H9 (cell line): ENCODE data around the gene ZNF212. TPM values are rescaled to one million over a fixed set of nuclear protein-coding genes. Genes with fewer than 3 reads are reported as not detected.

ENCODE experiments used
- DNase-seq: peaks from one replicate; pipeline ENCODE4 v3.0.0-alpha.2; 2017
- H2AFZ ChIP-seq: one replicate; pipeline ENCODE4 v1.6.1; 2013; ENCODE audit warnings: mild to moderate bottlenecking, low read length, control low read depth, moderate library complexity
- H2AK5ac ChIP-seq: 2 replicates; pipeline ENCODE4 v1.6.1; 2013; ENCODE audit warnings: low read length, control low read depth, mixed read lengths; ENCODE audit not compliant: insufficient read length
- H2BK120ac ChIP-seq: one replicate; pipeline ENCODE4 v1.6.1; 2013; ENCODE audit warnings: low read depth, mild to moderate bottlenecking, low read length, control low read depth, inconsistent platforms; ENCODE audit not compliant: poor library complexity, severe bottlenecking
- H2BK12ac ChIP-seq: 2 replicates; pipeline ENCODE4 v1.6.1; 2013; ENCODE audit warnings: low read length, control low read depth, mixed read lengths, low read depth; ENCODE audit not compliant: insufficient read length
- H2BK15ac ChIP-seq: 2 replicates; pipeline ENCODE4 v1.6.1; 2013; ENCODE audit warnings: low read depth, low read length, control low read depth
- H2BK20ac ChIP-seq: one replicate; pipeline ENCODE4 v1.6.1; 2013; ENCODE audit warnings: low read depth, mild to moderate bottlenecking, low read length, control low read depth, inconsistent platforms; ENCODE audit not compliant: poor library complexity, severe bottlenecking
- H2BK5ac ChIP-seq: 2 replicates; pipeline ENCODE4 v1.6.1; 2013; ENCODE audit warnings: low read length, control low read depth, mixed read lengths; ENCODE audit not compliant: insufficient read length
- H3K14ac ChIP-seq: 2 replicates; pipeline ENCODE4 v1.6.1; 2013; ENCODE audit warnings: low read length, control low read depth; ENCODE audit not compliant: insufficient read depth
- H3K18ac ChIP-seq: 2 replicates; pipeline ENCODE4 v1.6.1; 2013; ENCODE audit warnings: low read depth, mild to moderate bottlenecking, mixed read lengths, low read length, control low read depth; ENCODE audit not compliant: insufficient read length
- H3K23ac ChIP-seq: 2 replicates; pipeline ENCODE4 v1.6.1; 2013; ENCODE audit warnings: low read length, control low read depth, mixed read lengths, low read depth; ENCODE audit not compliant: insufficient read length
- H3K23me2 ChIP-seq: 2 replicates; pipeline ENCODE4 v1.6.1; 2013; ENCODE audit warnings: low read depth, mild to moderate bottlenecking, mixed read lengths, low read length, control low read depth; ENCODE audit not compliant: insufficient read length, poor library complexity, severe bottlenecking
- H3K27ac ChIP-seq: 2 replicates; pipeline ENCODE4 v1.5.1; 2013; ENCODE audit warnings: low read length, control low read depth, mixed read lengths, low read depth; ENCODE audit not compliant: insufficient read length
- H3K27me3 ChIP-seq: 2 replicates; pipeline ENCODE4 v1.6.1; 2013; ENCODE audit warnings: low read length, control low read depth, inconsistent platforms; ENCODE audit not compliant: insufficient read depth
- H3K4ac ChIP-seq: 2 replicates; pipeline ENCODE4 v1.6.1; 2013; ENCODE audit warnings: low read depth, mild to moderate bottlenecking, control low read depth, inconsistent platforms, low read length, moderate library complexity
- H3K4me1 ChIP-seq: 2 replicates; pipeline ENCODE4 v1.6.1; 2013; ENCODE audit warnings: low read length, control low read depth, inconsistent platforms; ENCODE audit not compliant: insufficient read depth
- H3K4me2 ChIP-seq: 2 replicates; pipeline ENCODE4 v1.6.1; 2013; ENCODE audit warnings: low read length, control low read depth, mixed read lengths; ENCODE audit not compliant: insufficient read length, insufficient read depth
- H3K56ac ChIP-seq: 2 replicates; pipeline ENCODE4 v1.6.1; 2013; ENCODE audit warnings: low read depth, mild to moderate bottlenecking, mixed read lengths, low read length, control low read depth; ENCODE audit not compliant: insufficient read length
- H3K79me1 ChIP-seq: 2 replicates; pipeline ENCODE4 v1.6.1; 2013; ENCODE audit warnings: low read depth, mild to moderate bottlenecking, moderate library complexity, low read length, control low read depth, inconsistent platforms; ENCODE audit not compliant: insufficient read depth, poor library complexity, severe bottlenecking
- H3K79me2 ChIP-seq: 2 replicates; pipeline ENCODE4 v1.6.1; 2013; ENCODE audit warnings: low read length, control low read depth, inconsistent platforms; ENCODE audit not compliant: insufficient read depth
- H3K9ac ChIP-seq: 2 replicates; pipeline ENCODE4 v1.6.1; 2013; ENCODE audit warnings: low read length, control low read depth, mixed read lengths; ENCODE audit not compliant: insufficient read length; ENCODE audit errors: extremely low read depth
- H3K9me3 ChIP-seq: one replicate; pipeline ENCODE4 v1.6.1; 2013; ENCODE audit warnings: low read depth, low read length, inconsistent platforms; ENCODE audit not compliant: control insufficient read depth
- H3T11ph ChIP-seq: one replicate; pipeline ENCODE4 v1.6.1; 2013; ENCODE audit warnings: mild to moderate bottlenecking, low read length, control low read depth, inconsistent platforms
- H4K20me1 ChIP-seq: one replicate; pipeline ENCODE4 v1.6.1; 2013; ENCODE audit not compliant: control insufficient read depth, insufficient read length, insufficient read depth
- H4K5ac ChIP-seq: 2 replicates; pipeline ENCODE4 v1.6.1; 2013; ENCODE audit warnings: low read depth, mild to moderate bottlenecking, mixed read lengths, low read length, control low read depth; ENCODE audit not compliant: insufficient read length
- H4K8ac ChIP-seq: replicated peaks from 2 replicates; pipeline ENCODE4 v1.6.1; 2013; ENCODE audit warnings: low read length, control low read depth, mixed read lengths, low read depth; ENCODE audit not compliant: insufficient read length
- H4K91ac ChIP-seq: 2 replicates; pipeline ENCODE4 v1.6.1; 2013; ENCODE audit warnings: low read depth, mild to moderate bottlenecking, moderate library complexity, mixed read lengths, low read length, control low read depth; ENCODE audit not compliant: insufficient read length
- H3K27ac Mint-ChIP-seq, 3 experiments: 2 replicates in 2 of 3; 3 replicates in 1 of 3; pipeline ENCODE4 v1.8.0; 2020 to 2021; ENCODE audit warnings: mixed read lengths in 3 of 3, mild to moderate bottlenecking in 1 of 3, moderate library complexity in 1 of 3
- H3K27me3 Mint-ChIP-seq: 2 replicates; pipeline ENCODE4 v1.8.0; 2021; ENCODE audit warnings: low read depth, mild to moderate bottlenecking, moderate library complexity, mixed read lengths
- H3K36me3 Mint-ChIP-seq, 3 experiments: 2 replicates in 2 of 3; 3 replicates in 1 of 3; pipeline ENCODE4 v1.8.0; 2020 to 2021; ENCODE audit warnings: low read depth in 3 of 3, mixed read lengths in 3 of 3; ENCODE audit not compliant: insufficient read depth in 1 of 3
- H3K4me1 Mint-ChIP-seq, 2 experiments: 2 replicates each; pipeline ENCODE4 v1.8.0; 2020; ENCODE audit warnings: mixed read lengths in 2 of 2
- H3K4me3 Mint-ChIP-seq, 2 experiments: 2 replicates in 1 of 2; 3 replicates in 1 of 2; pipeline ENCODE4 v1.8.0; 2020 to 2021; ENCODE audit warnings: mild to moderate bottlenecking in 2 of 2, mixed read lengths in 2 of 2, moderate library complexity in 1 of 2
- H3K9me3 Mint-ChIP-seq, 2 experiments: 2 replicates in 1 of 2; 3 replicates in 1 of 2; pipeline ENCODE4 v1.8.0; 2020; ENCODE audit warnings: mild to moderate bottlenecking in 2 of 2, mixed read lengths in 2 of 2, moderate library complexity in 1 of 2
- CTCF ChIP-seq: fragments of 200-600 bp; sonication (generic); conservative IDR thresholded peaks from 3 replicates; pipeline ENCODE4 v1.8.0; 2021; ENCODE audit warnings: antibody characterized with exemption, mild to moderate bottlenecking
- WGBS: extraction: QIAGEN DNeasy Blood & Tissue Kit; methylation state at CpG from one replicate; pipeline ENCODE4 v1.1.7; 2013; ENCODE audit warnings: missing lambda C conversion rate, low lambda C conversion rate, mixed read lengths; ENCODE audit not compliant: insufficient read length; ENCODE audit errors: extremely low coverage; 5-methylcytosine and 5-hydroxymethylcytosine counted together
- total RNA-seq: library from RNA; stranded (reverse); gene quantifications from 2 replicates; pipeline ENCODE4 v1.2.1, GENCODE V29; 2021

Gene ZNF212
- total RNA-seq, 1 experiment from 2014 or later, result 21.1 TPM

GRCh38 chr7:149199234-149199995 lies 40.0 kb upstream of the ZNF212 start:
- no peaks in the 10 kb centered on the region for H3K9me3 ChIP-seq
- no peak overlapping the region for H3K4ac ChIP-seq
- H3K9ac ChIP-seq, result no peak overlapping the region
- H4K5ac ChIP-seq, result no peak overlapping the region
- H3K27me3 ChIP-seq, result no peaks in the 10 kb centered on the region
- no peak overlapping the region for H2BK12ac ChIP-seq
- H2BK5ac ChIP-seq, result no peak overlapping the region
- H2AK5ac ChIP-seq, result no peak overlapping the region
- no peak overlapping the region for H3K56ac ChIP-seq
- peaks cover 50 to 74% (median 69%) of the 10 kb centered on the region in 3 experiments for H3K36me3 Mint-ChIP-seq
- DNase-seq, result no peak
- no peak overlapping the region for H3K23ac ChIP-seq
- no peaks in the 10 kb centered on the region for H4K20me1 ChIP-seq
- H3K4me1 ChIP-seq, result no peaks in the 10 kb centered on the region
- H3K27ac Mint-ChIP-seq, result 0 out of 7 replicates have a peak overlapping the region, but pooled peaks of 1 of the 3 experiments have one; percentile 20
- no peak overlapping the region for H3T11ph ChIP-seq
- H3K9me3 Mint-ChIP-seq, result no peaks in the 10 kb centered on the region; a peak in 1 of 5 replicates
- no peak overlapping the region for H4K91ac ChIP-seq
- no CpG with 5 or more reads among the region's 6 CpGs for WGBS
- no peak overlapping the region for H3K14ac ChIP-seq
- no peak overlapping the region for H2AFZ ChIP-seq
- H3K4me2 ChIP-seq, result no peak overlapping the region
- H3K18ac ChIP-seq, result no peak overlapping the region
- no peak for TF ChIP-seq CTCF
- H3K27me3 Mint-ChIP-seq, result no peaks in the 10 kb centered on the region
- H3K79me2 ChIP-seq, result peaks cover 3% of the 10 kb centered on the region; the same call in 1 of the 2 replicates
- H3K79me1 ChIP-seq, result peaks cover 10% of the 10 kb centered on the region
- no peak overlapping the region for H2BK20ac ChIP-seq
- peaks cover 18 to 27% of the 10 kb centered on the region in 2 experiments for H3K4me1 Mint-ChIP-seq
- no peak overlapping the region for H2BK120ac ChIP-seq
- no peak overlapping the region for H3K4me3 Mint-ChIP-seq
- no peak overlapping the region for H4K8ac ChIP-seq
- H2BK15ac ChIP-seq, result no peak overlapping the region
- H3K27ac ChIP-seq, result no peak overlapping the region
- peaks cover 7% of the 10 kb centered on the region for H3K23me2 ChIP-seq
